HG03469 (cell line): ENCODE data around the gene OTOG.

Source experiments
- ATAC-seq: cut with Tn5 transposase; IDR thresholded peaks from one replicate; pipeline ENCODE4 v1.9.1; 2021; ENCODE audit warnings: mild to moderate bottlenecking, moderate library complexity, moderate number of reproducible peaks; ENCODE audit not compliant: unreplicated experiment

OTOG gene

DNA sequence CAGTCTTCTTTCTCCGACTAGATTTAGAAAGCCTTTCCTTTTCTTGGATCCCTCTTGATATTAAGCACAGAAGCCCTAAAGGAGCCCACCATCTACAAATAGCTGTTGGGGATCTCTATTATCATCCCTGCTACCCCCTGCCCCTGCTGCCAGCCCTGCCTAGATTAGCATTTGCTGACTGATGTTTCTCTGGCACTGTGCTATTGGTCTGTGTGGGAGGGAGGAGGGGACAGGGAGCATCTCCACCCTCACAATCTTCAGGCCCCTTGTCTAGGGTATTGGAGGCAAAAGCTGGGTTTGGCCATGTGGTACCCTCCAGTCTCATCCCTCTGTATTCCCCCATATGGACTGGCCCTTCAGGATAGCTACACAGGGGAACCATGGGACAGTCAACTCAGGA lies 9.0 kb upstream of the OTOG start:
- ATAC-seq, result no peak

DNA sequence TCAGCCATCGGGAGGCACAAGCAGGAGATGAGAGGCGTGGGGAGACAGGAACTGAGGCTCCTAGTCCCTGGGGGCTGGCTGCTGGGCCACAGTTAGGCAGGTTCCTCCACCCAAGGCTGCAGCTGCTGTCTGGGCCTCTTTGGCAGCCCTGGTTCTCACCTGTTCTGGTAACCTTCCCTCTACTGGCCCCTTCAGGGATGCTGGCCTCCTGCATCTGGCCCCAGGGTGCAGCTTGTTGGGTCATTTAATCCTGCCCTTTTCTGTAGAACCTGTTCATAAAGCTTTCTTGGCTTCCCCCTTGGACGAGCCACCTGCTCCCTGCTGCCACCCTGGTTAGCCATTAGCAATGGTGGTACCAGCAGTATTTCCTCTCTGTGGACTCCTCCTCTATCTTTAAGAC lies 8.3 kb upstream of the OTOG start:
- ATAC-seq, result no peak

DNA sequence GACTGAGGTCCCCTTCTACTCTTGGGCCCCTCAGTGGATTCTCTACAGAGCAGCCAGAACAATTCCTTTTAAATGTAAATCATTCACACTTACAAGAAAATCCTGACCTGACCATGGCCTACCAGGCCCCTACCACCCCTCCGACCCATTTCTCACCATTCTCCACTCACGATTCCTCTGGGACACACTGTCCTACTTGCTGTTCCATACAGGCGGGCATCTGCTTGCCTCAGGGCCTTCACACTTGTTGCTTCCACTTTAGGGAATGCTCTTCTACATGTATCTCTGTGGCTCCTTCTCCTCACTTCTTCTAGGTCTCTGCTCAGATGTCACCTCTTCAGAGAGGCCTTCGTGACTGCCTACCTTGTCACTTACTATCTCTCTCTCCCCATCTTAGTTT lies 6.3 kb upstream of the OTOG start:
- ATAC-seq, result no peak

DNA sequence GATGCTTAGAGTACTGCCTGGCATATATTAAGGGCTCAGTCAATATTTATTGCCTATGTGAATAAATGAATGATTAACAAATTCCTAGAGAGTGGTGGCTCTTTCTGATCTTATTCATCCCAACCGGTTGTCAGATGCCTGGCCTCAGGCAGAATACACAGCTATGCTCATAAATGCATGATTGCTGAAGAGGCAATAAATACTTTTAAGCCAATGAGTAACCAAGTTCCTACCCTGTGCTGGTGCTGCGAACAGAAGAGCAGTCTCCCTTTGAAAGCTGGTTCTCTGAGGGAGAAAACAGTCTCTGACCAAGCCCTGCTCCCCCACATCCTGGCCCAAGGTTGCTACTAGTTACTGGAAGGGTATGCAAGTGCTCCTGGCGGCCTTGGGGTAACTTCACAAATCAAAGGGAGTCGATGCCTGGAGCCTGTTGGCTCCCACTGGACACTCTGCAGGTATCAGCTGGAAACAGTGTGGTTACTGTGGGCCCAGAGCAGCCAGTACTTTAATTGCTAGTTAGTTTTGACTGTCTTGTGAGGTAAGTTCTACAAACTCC lies 5.7 kb upstream of the OTOG start:
- no peak for ATAC-seq

DNA sequence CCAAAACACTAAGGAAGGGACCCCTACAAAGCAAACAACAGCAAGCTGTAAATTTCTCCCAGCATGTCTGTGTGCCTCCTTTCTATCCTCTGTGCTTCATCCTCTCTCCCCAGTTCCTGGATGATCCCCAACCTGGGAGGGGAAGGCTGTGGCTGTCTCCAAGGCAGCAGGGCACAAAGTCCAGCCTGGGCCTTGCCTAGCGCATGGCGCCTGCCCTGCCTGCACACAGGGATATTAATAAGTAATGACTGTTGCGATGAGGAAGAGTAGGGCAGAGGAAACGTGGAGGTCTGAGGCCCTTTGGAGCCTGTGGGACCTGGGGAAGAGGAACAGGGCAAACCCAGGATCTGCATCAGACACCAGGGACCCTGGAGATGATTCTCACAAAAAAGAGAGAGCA lies 4.8 kb upstream of the OTOG start:
- ATAC-seq, result no peak

DNA sequence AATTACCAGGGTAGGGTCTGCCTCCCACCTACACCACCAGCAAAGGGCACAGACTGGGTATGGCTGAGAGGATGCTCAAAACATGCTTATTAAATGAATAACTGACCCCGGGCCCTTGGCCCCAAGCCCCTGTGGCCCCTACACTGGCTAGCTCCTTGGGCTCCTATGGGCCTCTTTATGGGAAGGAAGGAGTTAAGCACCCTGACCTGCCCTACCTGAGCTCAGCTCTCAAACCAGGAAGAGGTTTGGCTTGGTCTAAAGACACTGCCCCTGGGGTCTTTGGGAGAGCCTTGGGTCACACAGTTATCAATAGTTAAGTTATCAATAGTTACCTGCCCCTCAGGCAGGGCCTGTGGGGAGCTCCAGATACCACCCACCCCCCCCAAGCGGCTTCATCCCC lies 4.0 kb upstream of the OTOG start:
- ATAC-seq, result no peak

DNA sequence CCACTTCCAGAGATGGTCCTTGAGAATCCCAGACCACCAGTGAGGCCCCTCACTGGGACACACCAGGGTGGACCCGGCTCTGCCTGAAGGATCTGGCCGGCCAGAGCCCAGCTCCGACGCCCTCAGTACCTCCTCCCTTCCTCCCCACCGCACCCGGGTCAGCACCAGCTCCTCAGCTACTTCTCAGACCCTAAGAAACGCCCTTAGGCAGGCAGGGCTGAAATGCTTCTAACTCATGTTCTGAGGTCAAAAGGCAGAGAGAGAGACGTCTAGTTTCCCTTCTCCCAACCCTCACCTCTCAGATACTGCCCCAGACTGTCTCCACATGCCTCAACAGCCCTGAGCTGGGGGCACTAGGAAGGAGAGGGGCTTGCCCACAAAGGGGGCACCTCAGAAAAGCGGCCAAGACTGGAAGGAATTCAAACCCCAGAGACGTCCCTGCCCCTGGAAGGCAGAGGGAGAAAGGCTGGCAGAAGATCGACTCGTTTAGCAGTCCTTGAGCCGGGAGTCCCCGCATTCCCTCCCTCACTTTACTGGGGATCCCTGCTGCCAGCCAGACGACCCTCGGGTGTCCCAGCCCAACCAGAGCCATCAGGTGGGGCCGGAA lies 3.4 kb upstream of the OTOG start:
- no peak for ATAC-seq

DNA sequence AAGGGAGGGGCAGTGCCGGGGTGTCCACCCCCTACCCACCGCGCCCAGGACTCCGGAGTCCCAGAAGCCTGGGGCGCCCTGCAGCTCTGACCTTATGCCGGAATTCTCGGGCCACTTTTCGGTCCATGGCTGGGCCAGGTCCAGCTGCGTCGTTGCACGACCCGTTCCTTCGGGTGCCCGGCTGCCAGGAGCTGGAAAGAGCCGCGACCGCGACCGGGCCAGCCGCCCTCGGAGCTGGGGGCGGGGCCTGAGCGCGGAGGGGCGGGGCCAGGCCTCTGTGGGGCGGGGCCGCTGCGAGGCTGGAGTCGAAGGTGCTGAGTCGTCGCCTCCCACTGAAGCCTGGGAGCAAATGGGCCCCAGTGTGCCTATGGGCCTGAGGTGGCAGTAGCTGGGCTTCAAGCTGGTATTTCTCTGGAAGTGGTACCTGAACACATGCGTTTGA lies 2.9 kb upstream of the OTOG start, which contains the start of gene USH1C:
Gene USH1C, minus strand, starts transcription at position 236 of the 442 bp plus-strand sequence. Its CDS starts 109 bp downstream, at position 127.
- no peak for ATAC-seq

DNA sequence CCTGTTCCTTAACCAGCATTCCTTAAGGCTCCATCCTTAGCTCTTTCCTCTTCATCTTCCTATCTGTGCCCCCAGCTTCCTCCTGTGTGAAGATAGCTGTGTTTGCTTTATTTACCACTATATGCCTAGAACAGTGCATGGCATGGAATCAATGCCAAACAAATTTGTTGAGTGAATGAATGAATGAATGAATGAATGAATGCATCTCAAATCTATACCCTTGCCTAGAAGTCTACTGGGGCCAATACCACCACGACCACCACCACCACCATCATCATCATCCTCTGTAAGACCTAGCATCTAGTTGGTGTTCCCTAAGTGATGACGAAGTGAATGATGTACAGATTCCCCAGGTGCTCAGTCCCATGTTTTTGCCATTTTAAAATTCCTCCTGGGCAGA lies 819 bp upstream of the OTOG start:
- ATAC-seq, result no peak

DNA sequence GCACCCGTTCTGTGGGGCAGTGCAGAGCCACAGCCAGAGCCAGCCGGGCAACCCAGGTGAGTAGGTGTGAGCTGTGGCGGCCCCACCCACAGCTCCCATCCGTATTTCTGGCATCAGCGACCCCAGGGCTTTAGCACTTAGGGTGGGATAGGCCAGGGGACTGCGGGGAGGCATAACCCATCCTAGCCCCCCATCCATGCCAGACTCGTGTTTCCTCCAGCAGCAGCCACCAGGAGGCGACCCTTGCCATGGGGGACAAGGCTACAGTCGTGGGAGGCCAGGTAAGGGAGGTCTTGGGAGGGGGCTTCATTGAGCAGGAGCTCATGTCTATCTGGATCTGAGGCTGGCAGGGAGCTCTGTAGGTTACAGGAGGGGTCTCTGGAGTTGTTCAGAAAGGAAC lies 873 bp downstream of the OTOG start:
- ATAC-seq, result no peak

DNA sequence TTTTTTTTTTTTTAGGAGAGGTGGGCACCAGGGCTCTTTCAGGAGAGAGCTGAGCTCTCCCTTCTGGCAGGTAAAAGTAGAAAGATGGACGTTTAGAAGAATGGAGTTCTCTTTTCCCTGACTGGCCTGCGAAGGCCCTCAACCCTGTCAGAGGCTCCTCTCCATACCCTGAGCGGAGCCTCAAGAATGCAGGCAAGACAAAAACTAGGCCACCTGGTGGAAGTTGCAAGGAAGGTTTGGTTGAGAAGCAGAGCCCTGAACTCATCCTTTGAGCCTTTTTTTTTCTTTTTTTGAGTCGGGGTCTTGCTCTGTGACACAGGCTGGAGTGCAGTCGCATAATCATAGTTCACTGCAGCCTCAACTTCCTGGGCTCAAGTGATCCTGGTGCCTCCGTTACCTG lies 1.4 kb downstream of the OTOG start:
- ATAC-seq, result no peak

DNA sequence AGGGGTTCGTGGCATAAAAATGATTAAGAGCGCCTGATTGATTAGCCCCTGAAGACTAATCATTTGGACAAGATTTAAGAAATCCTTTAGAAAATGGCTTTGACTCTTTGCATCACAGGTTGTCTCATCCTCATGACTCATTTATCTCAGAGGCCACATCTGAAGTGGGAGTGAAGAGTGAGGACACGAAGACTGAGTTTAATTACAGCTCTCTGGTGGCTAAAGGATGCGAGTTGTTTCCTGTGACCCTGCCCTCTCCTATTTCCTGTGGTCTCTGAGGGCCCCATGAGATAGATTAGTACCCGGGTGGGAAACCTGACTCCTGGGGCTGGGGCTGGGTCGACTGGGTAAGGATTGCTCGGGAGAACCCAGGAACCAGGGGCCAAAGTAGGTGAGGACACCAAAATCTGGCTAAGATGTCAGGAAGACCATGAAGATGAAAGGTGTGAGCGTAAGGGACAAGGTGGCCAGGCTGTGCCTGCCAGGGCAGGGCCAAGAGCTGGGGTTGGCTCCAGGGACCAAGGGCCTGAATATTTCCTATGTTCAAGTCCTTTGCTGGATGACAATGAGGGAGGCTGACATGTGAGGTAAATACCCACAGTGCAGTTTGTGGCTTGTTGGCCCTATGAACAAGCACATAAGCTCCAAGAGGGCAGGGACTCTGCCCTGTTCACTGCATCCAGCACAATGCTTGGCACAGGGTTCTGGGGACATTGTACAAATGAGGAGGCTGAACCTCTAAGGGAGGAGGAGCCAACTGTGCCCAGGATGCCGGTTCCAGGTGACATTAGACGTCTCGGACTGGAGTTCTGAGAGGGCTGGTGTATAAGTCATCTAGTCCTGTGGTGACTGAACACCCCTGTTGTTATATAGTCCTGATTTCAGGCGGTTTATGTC lies 3.6 kb downstream of the OTOG start:
- no peak for ATAC-seq

DNA sequence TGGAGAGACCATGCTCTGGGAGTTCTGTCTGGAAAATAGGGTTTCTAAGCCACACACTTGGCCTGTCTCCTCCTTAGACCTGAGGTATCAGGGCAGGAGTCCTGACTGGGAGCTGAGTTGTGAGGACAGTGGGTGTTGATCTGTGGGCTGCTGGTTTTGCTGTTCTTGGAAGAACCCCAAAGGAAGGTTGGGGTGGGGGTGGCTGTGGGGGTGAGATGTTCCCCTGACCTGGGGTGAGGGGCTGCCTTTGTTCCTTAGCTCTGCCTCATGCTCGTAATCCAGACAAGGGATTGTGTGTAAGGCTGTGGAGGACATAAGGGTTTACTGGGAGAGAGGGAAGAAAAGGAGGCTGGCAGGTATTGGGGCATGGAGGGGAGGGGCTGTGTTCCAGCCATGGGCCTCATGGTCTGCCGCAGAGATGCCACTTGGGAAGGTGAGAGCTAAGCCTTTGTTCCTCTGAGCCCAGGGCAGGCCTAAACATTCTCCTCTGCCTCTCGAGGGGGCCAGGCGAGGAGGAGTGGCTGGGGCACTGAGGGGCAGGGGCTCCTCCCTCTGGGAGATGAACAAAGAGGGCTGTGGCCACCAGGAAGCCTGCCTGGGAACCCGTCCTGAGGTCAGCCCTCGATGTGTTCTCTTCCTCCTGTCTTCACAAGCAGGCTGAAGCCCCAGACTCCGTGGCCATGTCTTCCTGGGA lies 4.4 kb downstream of the OTOG start:
- no peak for ATAC-seq

DNA sequence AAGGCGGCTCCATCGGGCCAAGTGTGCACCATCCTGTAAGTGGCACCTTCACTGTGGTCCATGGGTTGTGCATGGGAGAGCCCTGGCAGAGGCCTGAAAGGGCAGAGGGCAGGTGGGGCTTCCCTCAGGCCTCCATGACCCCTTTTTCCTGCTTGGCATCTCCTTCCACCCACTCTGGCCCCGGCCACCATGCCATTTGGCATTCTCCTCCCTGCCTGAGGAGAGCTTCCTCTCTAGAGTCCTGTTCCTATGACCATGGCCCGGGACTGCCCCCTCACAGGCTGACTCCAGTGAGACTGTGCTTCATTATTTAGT lies 4.9 kb downstream of the OTOG start:
- ATAC-seq, result no peak

DNA sequence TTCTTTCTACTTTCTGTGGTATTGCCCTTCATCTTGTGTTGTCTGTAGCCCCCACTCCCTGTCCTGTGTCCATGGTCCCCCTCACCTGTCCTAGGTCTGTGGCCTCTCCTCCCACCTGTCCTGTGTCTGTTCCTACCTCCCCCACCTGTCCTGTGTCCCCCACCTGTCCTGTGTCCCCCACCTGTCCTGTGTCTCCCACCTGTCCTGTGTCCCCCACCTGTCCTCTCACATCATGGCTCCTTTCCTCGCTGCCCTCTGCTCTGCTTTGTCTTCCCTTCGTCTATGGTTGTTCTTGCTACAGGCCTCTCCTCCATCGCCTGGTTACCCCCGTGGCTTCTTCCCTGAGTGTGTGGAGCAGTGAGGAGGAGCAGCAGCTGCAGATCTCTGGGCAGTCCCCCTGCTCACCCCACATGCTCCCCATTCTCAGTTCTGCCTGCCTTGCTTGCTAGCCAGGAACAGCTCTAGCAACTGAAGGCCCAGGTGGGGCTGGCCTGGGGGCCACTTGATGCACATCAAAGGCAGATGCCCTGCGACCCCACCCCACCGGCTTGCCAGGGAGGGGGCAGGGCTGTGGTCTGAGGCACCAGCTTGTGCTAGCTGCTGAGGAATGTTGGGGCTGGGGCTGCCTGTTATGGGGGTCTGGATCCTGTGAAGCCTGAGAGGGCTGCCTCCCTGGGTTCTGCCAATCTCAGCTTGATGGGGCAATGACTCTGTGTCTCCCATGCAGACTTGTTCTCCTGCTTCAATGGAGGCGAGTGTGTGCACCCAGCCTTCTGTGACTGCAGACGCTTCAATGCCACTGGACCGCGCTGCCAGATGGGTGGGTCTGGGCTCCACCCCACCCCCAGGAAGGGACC lies 5.6 kb downstream of the OTOG start:
- ATAC-seq, result no peak

DNA sequence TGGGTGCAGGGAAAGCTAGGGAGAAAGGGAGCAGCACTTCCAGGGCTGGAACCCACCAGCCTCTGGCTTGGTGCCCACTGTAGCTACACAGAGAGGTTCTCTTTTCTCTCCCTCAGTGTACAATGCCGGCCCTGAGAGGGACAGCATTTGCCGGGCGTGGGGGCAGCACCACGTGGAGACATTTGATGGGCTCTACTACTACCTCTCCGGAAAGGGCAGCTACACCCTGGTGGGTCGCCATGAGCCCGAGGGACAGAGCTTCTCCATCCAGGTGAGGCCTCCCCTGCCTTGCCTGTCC lies 6.1 kb downstream of the OTOG start:
- ATAC-seq, result no peak

DNA sequence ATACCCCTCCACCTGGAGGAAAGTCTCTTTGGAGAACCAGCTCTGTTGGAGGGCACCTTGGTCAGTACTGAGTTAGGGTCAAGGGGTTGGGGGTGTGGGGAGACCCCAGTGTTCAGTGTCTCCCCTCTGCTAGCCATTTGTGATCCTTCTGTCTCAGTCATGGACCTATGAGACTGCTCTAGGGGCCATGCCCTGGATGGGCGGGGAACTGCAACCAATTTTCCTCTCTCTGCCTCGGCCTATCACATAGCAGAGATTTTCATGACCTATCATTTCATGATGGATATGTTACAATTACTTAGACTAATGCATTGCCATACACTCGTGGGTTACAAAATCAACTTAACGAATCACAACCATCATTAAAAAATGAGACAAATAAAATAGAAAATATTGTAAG lies 7.4 kb downstream of the OTOG start:
- no peak for ATAC-seq

DNA sequence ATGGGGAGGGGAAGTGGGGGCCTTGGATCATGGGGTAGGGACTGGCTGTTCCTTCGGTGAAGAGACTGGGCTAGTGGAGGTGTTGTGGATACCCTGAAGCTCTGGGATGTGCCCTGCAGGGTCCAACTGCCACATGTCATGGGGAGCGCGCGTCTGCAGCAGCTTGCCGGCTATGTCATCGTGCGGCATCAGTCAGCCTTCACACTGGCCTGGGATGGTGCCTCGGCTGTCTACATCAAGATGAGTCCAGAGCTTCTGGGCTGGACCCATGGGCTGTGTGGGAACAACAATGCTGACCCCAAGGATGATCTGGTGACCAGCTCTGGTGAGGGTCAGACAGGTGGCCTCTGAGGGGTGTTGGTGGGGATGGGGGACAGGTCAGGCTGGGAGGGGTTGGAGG lies 9.9 kb downstream of the OTOG start:
- no peak for ATAC-seq

DNA sequence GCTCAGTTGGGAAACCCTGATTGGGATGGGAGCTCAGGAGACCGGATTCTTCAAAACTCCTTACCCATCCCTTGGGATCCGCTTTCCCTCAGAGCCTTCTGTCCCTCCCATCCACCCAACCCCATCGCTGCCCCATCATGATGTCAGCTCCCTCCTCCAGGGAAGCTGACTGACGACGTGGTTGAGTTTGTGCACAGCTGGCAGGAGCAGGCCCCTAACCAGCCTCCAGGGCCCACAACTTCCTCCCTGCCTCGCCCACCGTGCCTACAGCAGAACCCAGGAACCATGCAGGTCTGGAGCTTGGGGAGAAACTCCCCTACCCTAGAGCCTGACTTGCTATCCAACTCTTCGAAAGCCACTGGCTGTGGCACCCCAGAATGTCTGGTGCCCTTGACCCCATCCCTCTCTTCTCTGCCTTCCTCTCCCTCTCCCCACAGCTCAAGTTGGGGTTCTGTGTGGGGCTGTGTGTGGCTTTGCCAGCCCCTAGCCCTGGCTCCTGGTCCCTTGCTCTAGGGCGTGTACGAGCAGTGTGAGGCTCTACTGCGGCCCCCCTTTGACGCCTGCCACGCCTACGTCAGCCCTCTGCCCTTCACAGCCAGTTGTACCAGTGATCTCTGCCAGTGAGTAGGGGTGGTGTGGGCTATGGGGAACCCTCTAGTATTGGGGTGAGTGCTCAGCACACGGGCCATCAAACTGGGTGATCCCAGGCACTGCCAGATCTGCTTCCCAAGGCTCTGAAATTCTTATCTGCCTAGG lies 11.1 kb downstream of the OTOG start:
- ATAC-seq, result no peak

DNA sequence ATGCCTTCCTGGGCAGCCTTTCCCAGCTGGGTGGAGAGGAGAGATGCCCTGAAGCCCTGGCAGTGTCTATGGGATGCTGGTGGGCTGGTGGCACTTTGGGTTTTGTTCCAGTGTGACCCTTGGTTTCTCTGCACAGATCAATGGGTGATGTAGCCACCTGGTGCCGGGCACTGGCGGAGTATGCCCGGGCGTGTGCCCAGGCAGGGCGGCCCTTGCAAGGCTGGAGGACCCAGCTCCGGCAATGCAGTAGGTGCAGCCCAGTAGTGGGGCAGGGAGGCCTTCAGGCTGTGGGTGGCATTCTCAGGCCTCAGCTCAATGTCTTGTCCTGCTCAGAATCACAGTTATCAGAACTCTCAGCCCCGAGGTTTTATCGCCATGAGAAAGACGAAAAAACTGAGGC lies 11.9 kb downstream of the OTOG start:
- ATAC-seq, result no peak
